ENCODE data around the gene TRIM7. TPM values are rescaled to one million over a fixed set of nuclear protein-coding genes. Genes with fewer than 3 reads are reported as not detected.

Gene TRIM7
- total and polyA plus RNA-seq, 9 of the 15 experiments (the other 6 are each of a cell fraction or from before 2014, with no cell fraction given): 2.6 to 14.9 (median 8.9) TPM

- TF ChIP-seq ZNF212 (CRISPR knock-in tag; IDR thresholded peaks at IDR 0.05) (no peak), CBX3 (IDR thresholded peaks at IDR 0.05; ENCODE audit: borderline replicate concordance in 1 of 2, low read length in 2 of 2) (0 out of 3 replicates have a peak, but pooled peaks of 1 of the 2 experiments have one; percentile 9), CXXC5 (CRISPR knock-in tag; IDR thresholded peaks at IDR 0.05) (peak; percentile 18; the same call in 1 of the 2 replicates), CBFB (CRISPR knock-in tag; IDR thresholded peaks at IDR 0.05) (0 out of 2 replicates have a peak, but pooled peaks have one; percentile 41), PTBP1 (IDR thresholded peaks at IDR 0.05; ENCODE audit: low read depth, low read length) (no peak), USF1 (CRISPR knock-in tag; IDR thresholded peaks at IDR 0.05) (0 out of 2 replicates have a peak, but pooled peaks have one; percentile 13), ZNF707 (CRISPR knock-in tag; conservative IDR thresholded peaks at IDR 0.05) (no peak), ZNF134 (CRISPR knock-in tag; conservative IDR thresholded peaks at IDR 0.05) (no peak), MAX (CRISPR knock-in tag; IDR thresholded peaks at IDR 0.05) (peak; percentile 58), FOXK1 (CRISPR knock-in tag; IDR thresholded peaks at IDR 0.05; ENCODE audit: borderline replicate concordance) (no peak), SUPT5H (IDR thresholded peaks at IDR 0.05) (peak; percentile 69), NR2C1 (IDR thresholded peaks at IDR 0.05) (no peak), NR2C1 (tag; IDR thresholded peaks at IDR 0.05) (no peak), HDAC2 (IDR thresholded peaks at IDR 0.05) (no peak), SMAD3 (CRISPR knock-in tag; conservative IDR thresholded peaks at IDR 0.05) (no peak), ZNF740 (CRISPR knock-in tag; IDR thresholded peaks at IDR 0.05) (peak; percentile 87; the same call in 1 of the 2 replicates), ZNF740 (tag; IDR thresholded peaks at IDR 0.05) (no peak), MCM5 (IDR thresholded peaks at IDR 0.05; ENCODE audit: low read depth) (no peak), ETV5 (CRISPR knock-in tag; IDR thresholded peaks at IDR 0.05; ENCODE audit: low read depth) (no peak), ZBTB7A (IDR thresholded peaks at IDR 0.05; ENCODE audit: borderline replicate concordance, control insufficient read depth, low read depth, low read length) (peak; percentile 35; the same call in 1 of the 2 replicates), ARID4B (CRISPR knock-in tag; IDR thresholded peaks at IDR 0.05) (no peak), YY1 (IDR thresholded peaks at IDR 0.05; ENCODE audit: borderline replicate concordance in 1 of 3, control insufficient read depth in 1 of 3, extremely low read depth in 1 of 3, insufficient read depth in 3 of 3, insufficient read length in 1 of 3, insufficient replicate concordance in 2 of 3, low read depth in 1 of 3, low read length in 2 of 3) (no peak), ZNF696 (CRISPR knock-in tag; conservative IDR thresholded peaks at IDR 0.05) (no peak)
Measured at GRCh38 chr5:181160152-181160754, 44.7 kb downstream of the TRIM7 start (continued).
